ENCODE measurements around the gene CTF1. TPM values are rescaled to one million over a fixed set of nuclear protein-coding genes. Genes with fewer than 3 reads are reported as not detected.
A peak's percentile ranks its signal among the peaks of the same experiment; 100 is the strongest.
"Not testable (repeated sequence)": the region's sequence is repeated elsewhere in the genome, so short reads cannot be mapped to it uniquely, and the experiment has no call there.

Gene CTF1
- total RNA-seq, 1 donor: 3.3 TPM

GRCh38 chr16:30888856-30889499 lies 7.4 kb upstream of the CTF1 start:
- DNase-seq (ENCODE audit: insufficient read length, low spot score, missing footprints): peak; percentile 30
- Histone ChIP-seq H3K27me3 (ENCODE audit: insufficient read depth, low read length) (no peaks in the 10 kb centered on the region), H3K4me3 (ENCODE audit: insufficient read depth, low read length) (no peak overlapping the region), H3K79me2 (ENCODE audit: insufficient read depth, low read length) (peaks cover 18% of the 10 kb centered on the region), H3K4me1 (ENCODE audit: insufficient read depth, low read length) (peaks cover 6% of the 10 kb centered on the region), H3K27ac (ENCODE audit: low read depth, low read length) (no peak overlapping the region), H3K4me2 (ENCODE audit: insufficient read depth, low read length) (no peak overlapping the region), H2AFZ (ENCODE audit: low read length) (no peak overlapping the region), H3K9me3 (ENCODE audit: low read depth, low read length) (no peaks in the 10 kb centered on the region), H3K36me3 (ENCODE audit: insufficient read depth, low read length) (peaks cover 32% of the 10 kb centered on the region), H4K20me1 (ENCODE audit: insufficient read depth, low read length) (no peaks in the 10 kb centered on the region)
- TF ChIP-seq CTCF (IDR thresholded peaks at IDR 0.05; ENCODE audit: extremely low read depth, low read depth, low read length): no peak

- DNase-seq (ENCODE audit: insufficient read length, low spot score, missing footprints): peak; percentile 51
- peaks cover 29% of the 10 kb centered on the region for H3K36me3 ChIP-seq (ENCODE audit: insufficient read depth, low read length)
Observed at GRCh38 chr16:30889721-30890120, 6.7 kb upstream of the CTF1 start.

GRCh38 chr16:30891043-30891823 lies 5.2 kb upstream of the CTF1 start:
- peaks cover 27% of the 10 kb centered on the region for H3K4me1 ChIP-seq (ENCODE audit: insufficient read depth, low read length)
- H2AFZ ChIP-seq (ENCODE audit: low read length); H3K27me3 ChIP-seq (ENCODE audit: insufficient read depth, low read length); H4K20me1 ChIP-seq (ENCODE audit: insufficient read depth, low read length); H3K27ac ChIP-seq (ENCODE audit: low read depth, low read length); H3K4me2 ChIP-seq (ENCODE audit: insufficient read depth, low read length); H3K4me3 ChIP-seq (ENCODE audit: insufficient read depth, low read length); DNase-seq (ENCODE audit: insufficient read length, low spot score, missing footprints); H3K9me3 ChIP-seq (ENCODE audit: low read depth, low read length): not testable (repeated sequence)
- H3K79me2 ChIP-seq (ENCODE audit: insufficient read depth, low read length): peaks cover 18% of the 10 kb centered on the region
- peaks cover 23% of the 10 kb centered on the region for H3K36me3 ChIP-seq (ENCODE audit: insufficient read depth, low read length)

More at GRCh38 chr16:30889721-30890120, 6.7 kb upstream of the CTF1 start:
- no peaks in the 10 kb centered on the region for H4K20me1 ChIP-seq (ENCODE audit: insufficient read depth, low read length)
- H3K27me3 ChIP-seq (ENCODE audit: insufficient read depth, low read length): no peaks in the 10 kb centered on the region
- H3K27ac ChIP-seq (ENCODE audit: low read depth, low read length): no peak overlapping the region
- peaks cover 18% of the 10 kb centered on the region for H3K79me2 ChIP-seq (ENCODE audit: insufficient read depth, low read length)
- no peak overlapping the region for H3K4me2 ChIP-seq (ENCODE audit: insufficient read depth, low read length)
- no peaks in the 10 kb centered on the region for H3K9me3 ChIP-seq (ENCODE audit: low read depth, low read length)
- peaks cover 12% of the 10 kb centered on the region for H3K4me1 ChIP-seq (ENCODE audit: insufficient read depth, low read length)
- no peak for TF ChIP-seq CTCF (IDR thresholded peaks at IDR 0.05; ENCODE audit: extremely low read depth, low read depth, low read length)
- no peak overlapping the region for H2AFZ ChIP-seq (ENCODE audit: low read length)
- H3K4me3 ChIP-seq (ENCODE audit: insufficient read depth, low read length): no peak overlapping the region

GRCh38 chr16:30892670-30893416 lies 3.6 kb upstream of the CTF1 start:
- no peak overlapping the region for H3K27ac ChIP-seq (ENCODE audit: low read depth, low read length)
- no peaks in the 10 kb centered on the region for H4K20me1 ChIP-seq (ENCODE audit: insufficient read depth, low read length)
- no peaks in the 10 kb centered on the region for H3K27me3 ChIP-seq (ENCODE audit: insufficient read depth, low read length)
- no peak overlapping the region for H2AFZ ChIP-seq (ENCODE audit: low read length)
- DNase-seq (ENCODE audit: insufficient read length, low spot score, missing footprints): peak; percentile 66
- H3K79me2 ChIP-seq (ENCODE audit: insufficient read depth, low read length): peaks cover 18% of the 10 kb centered on the region
- H3K4me1 ChIP-seq (ENCODE audit: insufficient read depth, low read length): peaks cover 36% of the 10 kb centered on the region
- H3K4me3 ChIP-seq (ENCODE audit: insufficient read depth, low read length): peak overlapping the region; percentile 89
- H3K36me3 ChIP-seq (ENCODE audit: insufficient read depth, low read length): peaks cover 14% of the 10 kb centered on the region
- no peak for TF ChIP-seq CTCF (IDR thresholded peaks at IDR 0.05; ENCODE audit: extremely low read depth, low read depth, low read length)
- H3K9me3 ChIP-seq (ENCODE audit: low read depth, low read length): no peaks in the 10 kb centered on the region
- peak overlapping the region; percentile 92 for H3K4me2 ChIP-seq (ENCODE audit: insufficient read depth, low read length)
